ENCODE results near the gene SKAP1. TPM values are rescaled to one million over a fixed set of nuclear protein-coding genes. Genes with fewer than 3 reads are reported as not detected.
"Not testable (repeated sequence)": the region's sequence is repeated elsewhere in the genome, so short reads cannot be mapped to it uniquely, and the experiment has no call there.

SKAP1 gene
- total RNA-seq, 1 donor from 2014 or later = not detected

- Mint-ChIP-seq H3K4me1 (ENCODE audit: low read depth, unreplicated experiment) (peaks cover 17% of the 10 kb centered on the region), H3K27ac (ENCODE audit: unreplicated experiment) (no peak overlapping the region), H3K27me3 (ENCODE audit: unreplicated experiment) (no peaks in the 10 kb centered on the region), H3K36me3 (ENCODE audit: unreplicated experiment) (no peaks in the 10 kb centered on the region), H3K9me3 (ENCODE audit: unreplicated experiment) (peaks cover 2% of the 10 kb centered on the region), H3K4me3 (ENCODE audit: unreplicated experiment) (no peak overlapping the region)
- DNase-seq = no peak
- no peak for TF ChIP-seq CTCF (IDR thresholded peaks at IDR 0.05; ENCODE audit: partially characterized antibody, unreplicated experiment)
Observed at GRCh38 chr17:48246612-48247011, 183.4 kb downstream of the SKAP1 start.

DNA sequence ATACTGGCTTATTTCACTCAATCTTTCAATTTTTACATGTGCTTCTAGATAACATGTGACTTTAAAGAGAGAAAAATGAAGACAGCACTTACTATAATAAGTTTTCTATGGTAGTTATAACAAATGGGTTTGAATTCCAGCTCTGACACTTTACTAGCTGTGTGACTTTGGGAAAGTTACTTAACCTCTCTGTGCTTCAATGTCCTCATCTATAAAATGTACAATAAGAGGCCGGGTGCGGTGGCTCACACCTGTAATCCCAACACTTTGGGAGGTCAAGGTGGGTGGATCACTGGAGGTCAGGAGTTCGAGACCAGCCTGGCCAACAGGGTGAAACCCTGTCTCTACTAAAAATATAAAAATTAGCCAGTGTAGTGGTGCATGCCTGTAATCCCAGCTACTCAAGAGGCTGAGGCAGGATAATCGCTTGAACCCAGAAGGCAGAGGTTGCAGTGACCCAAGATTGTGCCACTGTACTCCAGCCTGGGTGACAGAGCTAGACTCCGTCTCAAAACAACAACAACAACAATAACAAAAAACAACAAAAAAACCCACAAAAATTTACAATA lies 184.5 kb downstream of the SKAP1 start:
- not testable (repeated sequence) for H3K27ac Mint-ChIP-seq (ENCODE audit: unreplicated experiment); H3K36me3 Mint-ChIP-seq (ENCODE audit: unreplicated experiment); H3K4me3 Mint-ChIP-seq (ENCODE audit: unreplicated experiment); H3K9me3 Mint-ChIP-seq (ENCODE audit: unreplicated experiment); DNase-seq; H3K27me3 Mint-ChIP-seq (ENCODE audit: unreplicated experiment)
- H3K4me1 Mint-ChIP-seq (ENCODE audit: low read depth, unreplicated experiment) = peaks cover 25% of the 10 kb centered on the region

DNA sequence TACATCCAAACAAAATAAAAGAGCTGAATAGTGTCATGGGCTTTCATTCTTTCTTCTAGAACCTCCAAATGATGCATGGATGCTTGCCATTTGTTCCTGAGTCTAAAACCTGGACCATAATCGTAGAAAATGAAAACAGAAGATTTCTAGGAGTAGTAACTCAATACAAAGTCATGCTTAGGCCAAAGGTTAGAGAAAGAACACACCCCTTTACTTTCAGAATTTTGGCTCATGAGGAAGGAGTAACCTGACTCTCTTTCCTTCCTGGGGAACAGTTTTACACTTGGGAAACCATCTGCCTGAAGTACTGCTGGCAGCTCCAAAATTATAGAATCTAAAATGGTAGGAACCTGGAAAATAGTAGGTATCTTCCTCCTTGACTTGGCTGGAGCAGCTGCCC lies 185.2 kb downstream of the SKAP1 start:
- Mint-ChIP-seq H3K27ac (ENCODE audit: unreplicated experiment) (no peak overlapping the region), H3K4me1 (ENCODE audit: low read depth, unreplicated experiment) (peaks cover 27% of the 10 kb centered on the region), H3K27me3 (ENCODE audit: unreplicated experiment) (peaks cover 2% of the 10 kb centered on the region), H3K9me3 (ENCODE audit: unreplicated experiment) (peaks cover 2% of the 10 kb centered on the region), H3K36me3 (ENCODE audit: unreplicated experiment) (no peaks in the 10 kb centered on the region), H3K4me3 (ENCODE audit: unreplicated experiment) (no peak overlapping the region)
- no peak for DNase-seq
- no peak for TF ChIP-seq CTCF (IDR thresholded peaks at IDR 0.05; ENCODE audit: partially characterized antibody, unreplicated experiment)

DNA sequence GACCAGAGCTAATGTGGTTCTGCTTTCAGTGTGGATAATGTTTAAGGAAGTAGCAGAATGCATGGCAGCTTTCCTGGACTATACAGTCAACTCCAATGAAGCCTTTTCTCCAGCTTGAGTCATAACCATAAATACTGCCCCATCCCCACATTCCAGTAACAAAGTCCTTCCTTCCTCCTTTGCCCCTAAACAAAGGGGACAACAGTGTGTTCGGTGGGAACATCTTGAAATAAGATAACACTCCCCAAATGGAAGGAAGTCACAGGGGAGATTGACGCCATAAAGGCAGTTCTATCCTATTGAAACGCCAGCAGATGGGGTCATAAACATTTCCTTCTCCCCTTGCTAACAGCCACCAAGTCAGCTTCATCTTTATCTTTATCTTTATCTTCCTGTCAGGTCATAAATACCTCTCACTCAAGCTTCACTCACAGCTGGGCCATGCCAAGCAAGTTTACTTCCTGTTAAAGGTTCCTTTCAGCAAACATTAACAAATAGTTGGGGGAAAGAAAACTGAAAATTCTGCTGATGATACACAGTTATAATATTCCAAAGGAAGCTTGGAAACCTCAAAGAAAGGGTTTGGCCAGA lies 185.8 kb downstream of the SKAP1 start:
- DNase-seq = no peak
- H3K4me3 Mint-ChIP-seq (ENCODE audit: unreplicated experiment) = peak overlapping the region; percentile 44
- H3K9me3 Mint-ChIP-seq (ENCODE audit: unreplicated experiment) = peaks cover 2% of the 10 kb centered on the region
- peaks cover 30% of the 10 kb centered on the region for H3K4me1 Mint-ChIP-seq (ENCODE audit: low read depth, unreplicated experiment)
- TF ChIP-seq CTCF (IDR thresholded peaks at IDR 0.05; ENCODE audit: partially characterized antibody, unreplicated experiment) = no peak
- H3K27me3 Mint-ChIP-seq (ENCODE audit: unreplicated experiment) = peaks cover 2% of the 10 kb centered on the region
- H3K27ac Mint-ChIP-seq (ENCODE audit: unreplicated experiment) = peak overlapping the region; percentile 10
- H3K36me3 Mint-ChIP-seq (ENCODE audit: unreplicated experiment) = no peaks in the 10 kb centered on the region

DNA sequence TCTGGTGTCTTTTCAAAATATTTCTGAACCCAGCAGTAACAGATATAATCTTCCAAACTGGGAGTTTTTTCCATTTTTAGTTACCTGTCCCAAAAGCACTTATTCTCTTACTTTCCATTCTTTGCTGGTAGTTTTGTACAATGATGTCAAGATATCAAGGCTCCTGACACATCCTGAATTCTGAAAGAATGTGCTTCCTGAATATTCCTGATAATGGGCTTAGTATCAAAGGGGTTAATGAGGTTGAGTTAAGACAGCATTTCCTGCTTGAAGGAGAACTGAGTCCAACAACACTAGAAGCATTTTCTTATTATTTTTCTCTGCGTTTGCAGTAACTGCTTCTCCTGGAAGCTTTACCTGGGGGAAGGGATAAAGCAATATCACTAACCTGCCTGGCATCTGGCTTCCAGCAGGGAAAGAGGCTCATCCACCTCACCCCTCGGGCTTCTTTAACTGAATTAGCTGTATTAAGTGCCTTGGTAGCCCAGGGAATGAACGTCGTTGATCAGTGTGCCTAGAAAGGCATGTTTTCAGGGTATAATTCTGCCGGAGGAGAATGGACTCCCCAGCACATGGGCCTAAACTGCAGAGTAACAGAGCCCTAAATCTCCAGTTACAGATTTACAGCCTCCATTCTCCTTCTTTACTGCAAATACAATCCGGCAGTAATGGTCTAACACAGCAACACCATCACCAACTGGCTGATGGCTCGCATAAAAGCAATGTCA lies 188.1 kb downstream of the SKAP1 start:
- Mint-ChIP-seq H3K27me3 (ENCODE audit: unreplicated experiment) (peaks cover 2% of the 10 kb centered on the region), H3K9me3 (ENCODE audit: unreplicated experiment) (peaks cover under 1% of the 10 kb centered on the region), H3K4me3 (ENCODE audit: unreplicated experiment) (no peak overlapping the region), H3K36me3 (ENCODE audit: unreplicated experiment) (no peaks in the 10 kb centered on the region), H3K27ac (ENCODE audit: unreplicated experiment) (no peak overlapping the region), H3K4me1 (ENCODE audit: low read depth, unreplicated experiment) (peaks cover 30% of the 10 kb centered on the region)
- TF ChIP-seq CTCF (IDR thresholded peaks at IDR 0.05; ENCODE audit: partially characterized antibody, unreplicated experiment) = no peak
- no peak for DNase-seq
